ENCODE data around the gene SLC9A5.
A peak's percentile ranks its signal among the peaks of the same experiment; 100 is the strongest.

The SLC9A5 gene

DNA sequence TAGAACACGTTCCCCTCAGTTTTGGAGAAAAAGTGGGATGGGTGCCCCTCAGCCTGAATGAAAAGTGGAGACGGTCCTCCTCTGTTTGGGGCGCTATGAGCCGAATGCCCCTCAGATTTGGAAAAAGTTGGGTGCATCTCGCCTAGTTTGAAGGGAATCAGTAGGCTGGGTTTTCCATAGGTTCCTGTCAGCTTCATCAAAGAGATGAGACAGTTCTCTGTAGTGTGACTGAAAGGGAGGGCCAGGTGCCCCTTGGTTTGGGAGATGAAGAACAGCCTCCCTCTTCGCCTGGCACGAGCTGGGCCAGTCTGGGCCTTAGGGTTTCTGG is 742 bp upstream of the SLC9A5 start:
- ChIA-PET POLR2A (interaction anchor here (1.2 to 2.6 kb wide), 6 partner anchors 10 to 63 kb away, joined by 3 to 12 read pairs (median 6); partner anchors contain the start of gene TMEM208), CTCF (interaction anchor here (0.8 to 6.1 kb wide), 9 partner anchors 9 to 353 kb away, joined by 3 to 48 read pairs (median 3); partner anchors contain the start of gene TMEM208)
- no peak for DNase-seq (ENCODE audit: low read depth, low spot score)
- peak overlapping the region; percentile 66 for H3K4me3 ChIP-seq (ENCODE audit: low read depth, low read length)
- no peak for TF ChIP-seq CTCF (IDR thresholded peaks at IDR 0.05; ENCODE audit: insufficient read depth, low read length, missing control alignments)

GRCh38 chr16:67249178-67250044 is 632 bp downstream of the SLC9A5 start:
- ChIA-PET POLR2A (interaction anchor here (0.6 to 2.6 kb wide), 4 partner anchors 11 to 163 kb away, joined by 3 to 12 read pairs (median 5); partner anchors contain the start of gene TMEM208), CTCF (interaction anchor here (0.7 to 6.1 kb wide), 12 partner anchors 10 to 198 kb away, joined by 3 to 48 read pairs (median 3); partner anchors contain the start of gene TMEM208)
- H3K4me3 ChIP-seq (ENCODE audit: low read depth, low read length) = peak overlapping the region; percentile 66

GRCh38 chr16:67250045-67250327 is 1.2 kb downstream of the SLC9A5 start:
- TF ChIP-seq CTCF (IDR thresholded peaks at IDR 0.05; ENCODE audit: insufficient read depth, low read length, missing control alignments) = no peak
- no peak for DNase-seq (ENCODE audit: low read depth, low spot score)
- POLR2A ChIA-PET = interaction anchor here (0.6 kb wide), 1 partner anchor 162 kb away, joined by 4 read pairs; no protein-coding TSS in a partner anchor
- CTCF ChIA-PET = interaction anchor here (0.7 to 6.1 kb wide), 8 partner anchors 10 to 168 kb away, joined by 3 to 48 read pairs (median 3); no protein-coding TSS in a partner anchor
- peak overlapping the region; percentile 66 for H3K4me3 ChIP-seq (ENCODE audit: low read depth, low read length)

More at GRCh38 chr16:67249178-67250044, 632 bp downstream of the SLC9A5 start:
- no peak for DNase-seq (ENCODE audit: low read depth, low spot score)
- TF ChIP-seq CTCF (IDR thresholded peaks at IDR 0.05; ENCODE audit: insufficient read depth, low read length, missing control alignments) = no peak

DNA sequence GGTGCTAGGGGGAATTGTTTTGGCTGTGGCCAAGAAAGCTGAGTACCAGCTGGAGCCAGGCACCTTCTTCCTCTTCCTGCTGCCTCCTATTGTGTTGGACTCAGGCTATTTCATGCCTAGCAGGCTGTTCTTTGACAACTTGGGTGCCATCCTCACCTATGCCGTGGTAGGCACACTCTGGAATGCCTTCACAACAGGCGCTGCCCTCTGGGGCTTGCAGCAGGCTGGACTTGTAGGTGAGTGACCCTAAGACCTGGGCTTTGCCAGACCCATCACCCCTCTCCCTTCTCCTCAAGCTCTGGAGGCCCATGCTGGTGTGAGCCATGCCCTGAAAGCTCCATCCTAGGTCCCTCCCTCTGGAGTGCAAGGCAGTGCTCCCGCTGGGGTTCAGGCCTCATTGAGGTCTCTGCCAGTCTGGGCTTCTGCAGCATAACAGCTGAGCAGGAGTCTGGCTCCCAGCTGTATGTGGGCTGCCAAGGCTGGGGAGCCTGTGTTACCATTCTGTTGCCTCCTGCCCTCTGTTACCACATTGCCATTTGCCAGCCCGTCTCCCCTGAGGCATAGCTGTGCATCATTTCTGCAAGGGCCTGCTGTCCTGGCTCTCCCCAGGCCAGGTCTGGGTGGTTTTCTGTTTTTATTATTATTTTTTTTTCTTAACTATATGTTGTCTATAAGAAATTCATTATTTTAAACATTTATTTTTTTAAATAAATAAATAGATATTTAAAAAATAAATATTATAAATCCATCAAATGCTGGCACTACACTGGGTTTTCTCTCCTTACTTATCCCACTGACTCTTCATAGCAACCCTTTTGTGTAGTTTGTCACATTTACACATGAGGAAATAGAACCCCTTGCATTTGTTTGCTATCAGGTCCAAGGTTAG is 4.1 kb downstream of the SLC9A5 start:
- TF ChIP-seq CTCF (IDR thresholded peaks at IDR 0.05; ENCODE audit: insufficient read depth, low read length, missing control alignments) = no peak
- no peak for DNase-seq (ENCODE audit: low read depth, low spot score)
- ChIA-PET CTCF (interaction anchor here (0.8 to 6.1 kb wide), 4 partner anchors 7 to 141 kb away, joined by 3 to 48 read pairs (median 4); partner anchors contain the start of gene TPPP3), POLR2A (interaction anchor here (0.6 kb wide), 1 partner anchor 15 kb away, joined by 4 read pairs; no protein-coding TSS in a partner anchor)
- no peak overlapping the region for H3K4me3 ChIP-seq (ENCODE audit: low read depth, low read length)

DNA sequence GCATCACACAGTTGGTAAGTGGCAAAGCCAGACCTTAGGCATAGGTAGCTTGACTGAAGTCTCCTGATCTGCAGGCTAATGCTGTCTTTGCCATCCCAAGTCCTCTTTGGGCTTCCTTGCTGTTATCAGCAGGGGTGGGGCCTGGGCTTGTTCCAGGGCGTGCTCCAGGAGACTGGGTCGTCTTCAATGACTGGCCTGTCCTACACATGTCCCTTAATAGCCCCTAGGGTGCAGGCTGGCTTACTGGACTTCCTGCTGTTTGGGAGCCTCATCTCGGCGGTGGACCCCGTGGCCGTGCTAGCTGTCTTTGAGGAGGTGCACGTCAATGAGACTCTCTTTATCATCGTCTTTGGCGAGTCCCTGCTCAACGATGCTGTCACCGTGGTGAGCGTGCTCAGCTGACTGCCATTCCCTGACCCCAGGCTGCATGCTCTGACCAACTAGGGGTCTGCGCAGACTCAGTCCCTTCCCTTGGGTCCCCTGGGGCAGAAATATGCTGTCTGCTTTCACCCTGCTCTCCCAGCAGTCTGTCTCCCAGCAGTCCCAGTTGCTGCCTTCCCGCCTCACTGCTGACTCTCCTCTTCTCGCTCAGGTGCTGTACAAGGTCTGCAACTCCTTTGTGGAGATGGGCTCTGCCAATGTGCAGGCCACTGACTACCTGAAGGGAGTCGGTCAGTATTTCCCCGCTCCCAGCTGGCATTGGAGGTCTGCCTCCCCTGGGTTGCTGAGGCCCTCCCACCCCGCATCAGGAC is 6.2 kb downstream of the SLC9A5 start:
- H3K4me3 ChIP-seq (ENCODE audit: low read depth, low read length) = no peak overlapping the region
- ChIA-PET CTCF (no interaction called here), POLR2A (no interaction called here)
- DNase-seq (ENCODE audit: low read depth, low spot score) = no peak
- TF ChIP-seq CTCF (IDR thresholded peaks at IDR 0.05; ENCODE audit: insufficient read depth, low read length, missing control alignments) = no peak

Measured in AG04449 (cell line).